ENCODE measurements around the gene MRPL20. TPM values are rescaled to one million over a fixed set of nuclear protein-coding genes. Genes with fewer than 3 reads are reported as not detected.
A peak's percentile ranks its signal among the peaks of the same experiment; 100 is the strongest.

The MRPL20 gene
- total RNA-seq, 1 donor: 85.5 TPM

DNA sequence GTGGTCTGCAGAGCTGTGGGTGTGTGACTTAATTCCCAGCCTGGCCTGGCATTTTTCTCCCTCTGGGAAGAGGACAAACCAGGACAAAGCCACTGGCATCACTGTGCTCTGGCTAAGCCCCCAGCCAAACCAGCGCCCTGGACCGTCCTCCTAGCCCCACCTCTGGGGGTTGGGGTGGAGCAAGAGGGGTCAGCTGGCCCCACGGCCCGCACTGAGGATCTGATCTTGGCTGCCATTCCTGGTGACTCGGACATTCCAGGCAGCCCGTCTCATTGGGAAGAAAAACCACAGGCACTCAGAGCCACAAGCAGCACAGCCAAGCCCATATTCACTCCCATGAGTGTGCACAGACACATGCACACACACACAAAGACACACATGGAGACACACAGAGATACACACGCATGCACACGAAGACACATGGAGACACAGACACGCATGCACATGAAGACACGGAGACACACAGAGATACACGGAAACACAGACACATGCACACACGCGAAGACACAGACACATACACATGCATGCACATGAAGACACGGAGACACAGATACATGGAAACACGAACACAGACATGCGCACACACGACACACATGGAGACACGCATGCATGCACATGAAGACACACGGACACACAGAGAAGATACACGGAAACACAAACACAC, 46.5 kb downstream of the MRPL20 start:
- TF ChIP-seq, protein P1, sequence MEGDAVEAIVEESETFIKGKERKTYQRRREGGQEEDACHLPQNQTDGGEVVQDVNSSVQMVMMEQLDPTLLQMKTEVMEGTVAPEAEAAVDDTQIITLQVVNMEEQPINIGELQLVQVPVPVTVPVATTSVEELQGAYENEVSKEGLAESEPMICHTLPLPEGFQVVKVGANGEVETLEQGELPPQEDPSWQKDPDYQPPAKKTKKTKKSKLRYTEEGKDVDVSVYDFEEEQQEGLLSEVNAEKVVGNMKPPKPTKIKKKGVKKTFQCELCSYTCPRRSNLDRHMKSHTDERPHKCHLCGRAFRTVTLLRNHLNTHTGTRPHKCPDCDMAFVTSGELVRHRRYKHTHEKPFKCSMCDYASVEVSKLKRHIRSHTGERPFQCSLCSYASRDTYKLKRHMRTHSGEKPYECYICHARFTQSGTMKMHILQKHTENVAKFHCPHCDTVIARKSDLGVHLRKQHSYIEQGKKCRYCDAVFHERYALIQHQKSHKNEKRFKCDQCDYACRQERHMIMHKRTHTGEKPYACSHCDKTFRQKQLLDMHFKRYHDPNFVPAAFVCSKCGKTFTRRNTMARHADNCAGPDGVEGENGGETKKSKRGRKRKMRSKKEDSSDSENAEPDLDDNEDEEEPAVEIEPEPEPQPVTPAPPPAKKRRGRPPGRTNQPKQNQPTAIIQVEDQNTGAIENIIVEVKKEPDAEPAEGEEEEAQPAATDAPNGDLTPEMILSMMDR (IDR thresholded peaks at IDR 0.05; ENCODE audit: insufficient read depth, low read depth, low read length): no peak
- DNase-seq (ENCODE audit: low read depth): peak; percentile 94
- no peak overlapping the region for H3K4me3 ChIP-seq (ENCODE audit: low read depth, low read length)

DNA sequence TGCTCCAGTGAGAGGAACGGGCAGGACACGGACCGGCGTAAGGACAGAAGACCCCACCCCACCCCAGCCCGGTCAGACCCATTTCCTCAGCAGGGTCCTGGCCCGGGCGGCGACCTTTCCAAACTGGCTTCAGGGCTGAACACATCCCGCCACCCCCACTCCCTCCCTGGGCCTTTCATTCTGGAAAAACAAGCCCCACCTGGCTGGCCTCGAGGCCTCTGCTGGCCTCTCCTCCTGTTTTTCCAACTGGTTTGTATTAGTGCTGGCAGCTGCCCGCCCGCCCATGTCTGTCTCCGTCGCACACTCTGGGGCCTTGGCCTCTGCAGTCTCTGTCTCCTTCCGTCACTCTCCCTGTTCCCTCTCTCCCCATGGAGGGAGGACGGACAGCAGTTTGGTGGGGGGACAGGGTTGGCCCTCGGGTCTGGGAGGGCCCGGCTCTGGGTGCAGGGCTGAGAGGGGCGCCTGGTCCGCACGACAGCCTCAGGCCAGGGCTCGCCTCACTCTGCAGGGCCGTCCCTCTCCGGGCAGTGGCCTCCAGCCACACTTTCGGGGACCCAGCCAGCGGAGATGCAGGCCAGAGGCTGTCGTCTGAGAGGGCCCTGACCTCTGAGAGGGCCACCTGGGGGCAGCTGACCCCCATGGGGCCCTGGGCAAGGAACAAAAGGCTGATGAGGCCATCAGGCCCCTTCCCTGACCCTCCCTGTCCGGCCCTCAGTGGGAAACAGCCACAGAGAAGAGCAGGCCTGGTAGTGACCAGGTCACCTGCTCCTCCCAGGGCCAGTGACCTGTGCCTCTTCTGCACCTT, 47.2 kb downstream of the MRPL20 start:
- peak; percentile 64 for DNase-seq (ENCODE audit: low read depth)
- TF ChIP-seq, protein P1 (IDR thresholded peaks at IDR 0.05; ENCODE audit: insufficient read depth, low read depth, low read length): no peak
- peak overlapping the region; percentile 6 for H3K4me3 ChIP-seq (ENCODE audit: low read depth, low read length)

DNA sequence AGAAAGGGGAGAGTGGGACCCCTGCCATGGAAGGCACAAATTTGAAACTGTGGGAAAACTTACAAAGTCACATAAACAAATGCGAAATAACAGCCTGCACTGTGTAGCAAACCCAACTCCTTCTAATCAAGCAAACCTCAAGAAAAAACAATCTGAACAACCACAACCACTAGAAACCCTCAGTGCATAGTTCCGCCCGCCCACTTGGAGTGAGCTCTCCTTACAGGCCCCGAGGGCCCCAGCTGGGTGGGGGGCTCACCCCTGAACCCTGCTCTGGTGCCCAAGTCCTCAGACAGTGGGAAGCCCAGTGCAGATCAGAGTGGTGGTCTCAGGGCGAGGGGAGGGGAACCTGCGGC, 47.8 kb downstream of the MRPL20 start:
- peak overlapping the region; percentile 89 for H3K4me3 ChIP-seq (ENCODE audit: low read depth, low read length)
- peak; percentile 79 for DNase-seq (ENCODE audit: low read depth)
- TF ChIP-seq, protein P1 (IDR thresholded peaks at IDR 0.05; ENCODE audit: insufficient read depth, low read depth, low read length): no peak

DNA sequence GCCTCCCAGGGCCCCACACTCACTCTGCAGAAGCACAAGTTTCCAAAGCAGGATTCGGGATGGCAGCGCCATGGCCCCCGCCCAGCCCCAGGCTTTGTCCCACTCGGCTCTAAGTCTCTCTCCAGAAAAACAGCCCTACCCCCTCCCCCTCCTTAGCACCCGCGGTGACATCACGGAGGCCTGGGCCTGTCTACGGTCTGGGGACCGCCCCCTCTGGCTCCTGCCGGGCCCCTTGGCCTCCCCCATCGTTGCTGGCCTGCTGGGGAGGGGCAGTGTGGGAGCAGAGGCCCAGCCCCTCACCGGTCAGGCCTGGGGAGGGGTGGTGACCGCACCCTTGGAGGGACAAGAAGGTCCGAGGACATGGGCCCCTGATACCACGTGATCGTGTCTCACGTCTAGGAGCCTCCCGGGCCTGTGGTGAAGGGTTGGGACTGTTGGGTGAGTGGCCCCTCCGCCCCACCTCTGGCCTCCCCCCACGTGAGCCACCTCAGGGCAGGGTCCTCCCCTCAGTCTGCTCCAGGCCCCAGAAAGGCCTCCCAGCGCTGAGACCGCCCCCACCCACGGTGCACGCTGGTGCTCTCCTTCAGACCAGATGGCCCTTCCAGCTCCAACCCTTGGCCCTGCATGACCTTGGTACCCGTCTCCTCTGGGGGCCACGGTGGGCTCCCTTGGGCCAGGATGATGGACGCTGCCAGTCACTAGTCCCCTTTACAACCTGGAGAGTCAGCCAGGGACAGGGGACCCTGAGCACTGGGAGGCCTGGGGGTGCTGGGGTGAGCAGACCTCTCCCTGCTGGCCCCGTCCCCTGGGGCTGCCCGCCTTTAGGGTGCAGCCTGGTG, 48.4 kb downstream of the MRPL20 start, which contains the start of gene MXRA8:
MXRA8 (minus strand) TSS at position 123 of the 839 bp plus-strand sequence; CDS start at position 72, 51 bp downstream.
- TF ChIP-seq, protein P1 (IDR thresholded peaks at IDR 0.05; ENCODE audit: insufficient read depth, low read depth, low read length): no peak
- H3K4me3 ChIP-seq (ENCODE audit: low read depth, low read length): peak within 1 kb of the TSS; percentile 89
- peak; percentile 94 for DNase-seq (ENCODE audit: low read depth)

DNA sequence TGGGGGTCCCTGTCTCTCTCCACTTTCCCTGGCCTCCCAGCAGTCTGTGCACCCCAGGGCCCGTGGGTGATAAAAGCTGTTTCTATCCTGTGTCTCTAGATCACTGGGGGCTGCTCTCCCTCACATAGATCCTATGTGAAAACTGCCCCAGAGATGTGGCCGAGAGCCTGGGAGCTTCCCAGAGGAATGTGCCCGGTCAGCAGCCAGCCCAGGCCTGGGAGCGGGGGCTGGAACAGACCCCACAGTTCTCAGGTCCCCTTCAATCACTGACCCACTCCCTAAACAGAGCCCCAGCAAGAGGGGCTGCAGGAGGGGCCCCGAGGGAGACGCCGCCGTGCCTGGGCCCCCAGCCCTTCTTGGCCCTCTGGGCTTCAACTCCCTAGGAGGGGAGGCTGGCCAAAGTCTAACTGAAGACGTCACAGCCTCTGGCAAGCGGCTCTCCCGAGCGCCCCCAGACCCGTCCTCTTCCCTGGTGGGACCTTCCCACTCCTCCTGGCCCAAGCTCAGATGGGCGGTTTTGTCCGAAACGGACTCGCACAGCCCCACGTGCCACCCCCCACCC, 49.1 kb downstream of the MRPL20 start:
- TF ChIP-seq, protein P1 (IDR thresholded peaks at IDR 0.05; ENCODE audit: insufficient read depth, low read depth, low read length): no peak
- H3K4me3 ChIP-seq (ENCODE audit: low read depth, low read length): peak overlapping the region; percentile 89
- peak; percentile 40 for DNase-seq (ENCODE audit: low read depth)

DNA sequence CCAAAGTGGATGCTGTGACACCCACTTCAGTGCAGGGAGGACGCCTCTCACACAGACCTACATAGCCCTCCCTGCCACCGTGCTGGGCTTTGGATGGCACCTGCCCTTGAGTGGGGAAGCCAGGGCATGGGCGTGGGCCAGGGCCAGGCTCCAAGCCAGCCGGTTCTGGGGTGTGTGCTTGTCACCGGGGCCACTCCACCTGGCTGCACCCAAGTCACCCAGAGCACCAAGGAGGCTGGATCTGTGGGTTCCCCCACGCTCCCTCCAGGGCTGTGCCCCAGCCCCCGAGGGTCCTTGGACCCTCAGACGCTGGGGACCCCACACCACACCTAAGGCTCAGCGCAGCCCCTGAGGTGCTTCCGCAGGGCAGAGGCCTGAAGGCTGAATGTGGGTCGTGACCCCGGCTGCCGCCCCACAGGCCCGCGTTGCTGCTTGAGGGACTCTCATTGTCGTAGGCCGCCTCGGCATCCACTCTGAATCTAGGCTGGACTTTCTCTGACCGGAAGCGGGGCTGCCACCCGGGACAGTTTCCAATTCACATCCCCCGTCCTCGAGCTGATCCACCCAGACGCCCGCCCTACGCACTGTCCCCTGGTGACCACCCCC, 50.2 kb downstream of the MRPL20 start:
- DNase-seq (ENCODE audit: low read depth): peak; percentile 32
- H3K4me3 ChIP-seq (ENCODE audit: low read depth, low read length): peak overlapping the region; percentile 89
- TF ChIP-seq, protein P1 (IDR thresholded peaks at IDR 0.05; ENCODE audit: insufficient read depth, low read depth, low read length): no peak
